GM18861 (cell line): ENCODE measurements around the gene MSANTD3.
A peak's percentile ranks its signal among the peaks of the same experiment; 100 is the strongest.
"Not testable (repeated sequence)": the region's sequence is repeated elsewhere in the genome, so short reads cannot be mapped to it uniquely, and the experiment has no call there.

Experiments
- ATAC-seq: cut with Tn5 transposase; IDR thresholded peaks from one replicate; pipeline ENCODE4 v1.9.1; 2021; ENCODE audit not compliant: unreplicated experiment

The MSANTD3 gene, protein sequence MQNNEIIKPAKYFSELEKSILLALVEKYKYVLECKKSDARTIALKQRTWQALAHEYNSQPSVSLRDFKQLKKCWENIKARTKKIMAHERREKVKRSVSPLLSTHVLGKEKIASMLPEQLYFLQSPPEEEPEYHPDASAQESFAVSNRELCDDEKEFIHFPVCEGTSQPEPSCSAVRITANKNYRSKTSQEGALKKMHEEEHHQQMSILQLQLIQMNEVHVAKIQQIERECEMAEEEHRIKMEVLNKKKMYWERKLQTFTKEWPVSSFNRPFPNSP

DNA sequence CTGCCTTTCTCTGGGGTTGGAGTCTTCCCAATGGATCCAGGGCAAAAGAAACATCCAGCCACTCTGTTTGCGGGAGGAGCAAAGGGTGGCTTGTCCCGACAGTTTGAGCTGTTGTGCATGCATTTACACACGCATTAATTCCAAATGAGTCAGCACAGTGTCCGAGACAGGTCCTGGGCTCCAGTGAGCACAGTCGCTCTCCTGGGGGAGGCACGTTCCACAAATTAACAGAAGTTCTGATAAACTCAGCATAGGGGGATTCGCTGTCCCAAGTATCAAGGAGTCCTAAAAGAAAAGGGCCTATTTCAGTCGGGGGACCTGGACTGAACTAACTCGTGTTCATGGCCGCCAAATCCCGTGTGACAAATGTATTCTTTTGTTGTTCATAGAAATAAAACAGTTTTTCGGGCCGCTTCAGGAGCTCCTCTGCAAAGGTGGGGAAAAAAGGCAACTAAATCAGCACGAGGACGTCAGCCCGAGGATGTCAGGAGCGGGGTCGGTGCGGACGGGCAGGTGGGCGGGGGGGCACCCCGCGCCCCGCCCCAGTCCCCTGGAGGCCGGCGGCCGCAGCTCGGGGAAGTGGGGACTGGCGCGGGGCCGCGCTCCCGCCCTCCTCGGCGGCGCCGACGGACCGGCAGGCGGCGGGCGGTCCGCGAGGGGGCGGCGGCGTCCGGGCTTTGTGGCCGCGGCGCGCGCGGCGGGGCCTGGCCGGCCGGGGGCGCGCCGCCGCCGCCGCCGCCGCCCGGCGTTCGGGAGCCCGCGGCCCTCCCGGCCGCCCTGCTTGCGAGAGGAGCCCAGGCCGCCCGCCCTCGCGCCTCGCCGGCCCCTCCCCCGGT lies at the start of gene MSANTD3:
TSS of gene MSANTD3 (plus strand) at position 614 of the 836 bp plus-strand sequence. CDS start 14,796 bp downstream, outside the sequence.
- ATAC-seq, result peak; percentile 64

DNA sequence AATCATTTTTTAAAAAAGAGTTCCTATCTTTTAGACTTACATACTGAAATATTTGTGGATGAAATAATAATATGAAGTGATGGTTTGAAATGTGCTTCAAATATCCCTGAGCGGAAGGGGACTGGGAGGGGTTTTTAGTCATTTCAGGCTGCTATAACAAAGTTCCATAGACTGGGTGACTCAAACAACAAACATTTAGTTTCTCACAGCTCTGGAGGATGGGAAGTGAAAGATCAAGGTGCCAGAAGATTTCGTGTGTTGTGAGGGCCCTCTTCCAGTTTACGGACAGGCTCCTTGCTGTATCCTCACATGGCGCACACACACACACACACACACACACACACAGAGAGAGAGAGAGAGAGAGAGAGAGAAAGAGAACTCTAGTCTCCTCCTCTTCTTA lies 47.1 kb upstream of the MSANTD3 start:
- no peak for ATAC-seq

DNA sequence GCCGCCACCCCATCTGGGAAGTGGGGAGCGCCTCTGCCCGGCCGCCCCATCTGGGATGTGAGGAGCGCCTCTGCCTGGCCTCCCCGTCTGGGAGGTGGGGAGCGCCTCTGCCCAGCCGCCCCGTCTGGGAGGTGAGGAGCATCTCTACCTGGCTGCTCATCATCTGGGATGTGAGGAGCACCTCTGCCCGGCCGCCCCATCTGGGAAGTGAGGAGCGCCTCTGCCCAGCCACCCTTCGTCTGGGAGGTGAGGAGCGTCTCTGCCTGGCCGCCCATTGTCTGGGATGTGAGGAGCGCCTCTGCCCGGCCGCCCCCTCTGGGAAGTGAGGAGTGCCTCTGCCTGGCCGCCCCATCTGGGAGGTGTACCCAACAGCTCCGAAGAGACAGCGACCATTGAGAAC lies 34.0 kb upstream of the MSANTD3 start:
- ATAC-seq, result not testable (repeated sequence)

DNA sequence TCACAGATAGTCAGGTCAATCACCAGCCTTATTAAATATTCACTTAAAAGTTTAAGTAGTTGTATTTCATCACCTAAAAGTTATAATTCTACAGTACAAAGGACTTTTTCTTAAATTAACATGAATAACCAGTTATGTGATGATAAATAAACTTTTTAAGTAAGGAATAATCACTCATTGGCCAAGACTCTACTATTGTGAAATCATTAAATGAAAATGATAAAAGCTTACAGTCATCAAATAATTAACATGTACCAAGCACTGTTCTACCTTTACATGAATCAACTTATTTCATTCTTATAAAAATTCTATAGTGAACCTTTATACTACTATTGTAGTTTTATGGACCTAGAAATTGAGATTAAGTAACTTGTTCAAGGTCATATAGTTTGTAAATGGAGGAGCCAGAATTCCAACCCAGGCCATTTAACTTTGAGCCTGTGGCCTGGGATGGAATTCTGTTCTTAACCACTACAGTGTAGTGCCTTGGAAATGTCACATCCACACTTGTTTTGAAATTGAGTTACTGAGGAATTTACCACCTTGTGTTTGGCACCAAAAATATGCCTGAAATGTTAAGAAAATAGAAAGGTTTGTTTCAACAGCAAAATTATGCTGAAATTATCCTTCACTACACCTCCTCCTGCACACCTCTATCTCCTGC lies 32.8 kb upstream of the MSANTD3 start:
- no peak for ATAC-seq

DNA sequence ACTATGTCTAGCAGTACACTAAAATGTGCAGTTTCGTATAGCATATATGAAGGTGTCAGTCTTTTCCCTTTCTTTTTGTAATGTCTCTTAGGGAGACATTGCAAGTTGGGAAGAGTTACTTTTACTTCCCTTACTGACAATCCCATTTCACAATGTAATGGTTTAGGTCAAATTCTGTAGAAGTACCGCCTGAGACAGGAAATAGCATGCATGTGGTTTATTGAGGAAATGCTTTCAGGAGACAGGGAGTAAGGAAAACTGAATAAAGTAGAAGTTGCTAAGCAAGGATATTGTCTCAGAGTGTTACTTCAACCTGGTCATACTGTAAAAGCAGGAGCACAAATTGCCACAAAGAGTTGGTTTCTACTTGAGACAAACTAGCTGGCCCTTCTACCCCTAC lies 32.1 kb upstream of the MSANTD3 start:
- no peak for ATAC-seq

DNA sequence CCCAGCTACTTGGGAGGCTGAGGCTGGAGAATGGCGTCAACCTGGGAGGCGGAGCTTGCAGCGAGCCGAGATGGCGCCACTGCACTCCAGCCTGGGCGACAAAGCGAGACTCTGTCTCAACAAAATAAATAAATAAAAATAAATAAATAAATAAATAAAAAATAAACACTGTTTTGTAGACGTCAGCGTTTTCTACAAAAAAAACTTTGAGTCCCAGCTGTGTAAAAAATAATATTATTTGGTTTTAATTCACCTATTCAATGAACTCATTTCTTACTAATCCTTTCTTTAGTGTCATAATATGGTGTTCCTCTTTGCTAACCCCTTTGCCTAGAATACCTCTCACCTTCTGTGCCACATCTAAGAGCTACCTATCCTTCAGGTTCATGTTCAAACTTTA lies 30.2 kb upstream of the MSANTD3 start:
- no peak for ATAC-seq

DNA sequence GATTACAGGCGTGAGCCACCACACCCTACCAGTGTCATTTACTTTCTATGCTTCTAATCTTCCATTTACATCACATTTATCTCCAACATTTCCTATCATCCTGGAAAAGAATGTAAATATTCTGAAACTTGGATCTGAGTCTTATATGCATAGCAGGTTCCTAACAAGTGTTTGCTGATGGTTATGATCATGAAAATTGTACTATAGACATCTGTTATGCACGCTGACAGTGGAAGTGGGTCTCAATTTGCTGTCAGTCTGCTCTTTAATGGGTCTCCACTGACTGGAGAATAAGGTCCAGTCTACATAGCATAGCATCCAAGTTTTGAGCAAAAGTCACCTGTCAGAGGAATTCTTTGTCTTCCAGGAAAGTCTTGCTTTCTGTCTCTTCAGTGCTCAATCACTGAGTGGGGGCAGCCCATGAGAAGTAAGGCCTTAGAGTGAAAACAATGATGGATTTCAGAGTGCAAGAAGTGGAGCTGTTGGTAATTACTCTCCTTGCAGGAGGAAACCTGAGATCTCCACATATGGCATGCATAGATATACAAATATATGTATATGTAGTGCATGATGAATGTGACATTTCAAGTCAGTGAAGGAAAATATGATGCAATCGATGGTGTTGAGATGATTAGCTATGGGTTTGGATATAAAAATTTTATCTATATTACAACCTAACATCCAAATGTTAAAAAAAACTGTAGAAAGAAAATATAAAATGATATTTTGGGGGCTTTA lies 29.2 kb upstream of the MSANTD3 start:
- ATAC-seq, result no peak

DNA sequence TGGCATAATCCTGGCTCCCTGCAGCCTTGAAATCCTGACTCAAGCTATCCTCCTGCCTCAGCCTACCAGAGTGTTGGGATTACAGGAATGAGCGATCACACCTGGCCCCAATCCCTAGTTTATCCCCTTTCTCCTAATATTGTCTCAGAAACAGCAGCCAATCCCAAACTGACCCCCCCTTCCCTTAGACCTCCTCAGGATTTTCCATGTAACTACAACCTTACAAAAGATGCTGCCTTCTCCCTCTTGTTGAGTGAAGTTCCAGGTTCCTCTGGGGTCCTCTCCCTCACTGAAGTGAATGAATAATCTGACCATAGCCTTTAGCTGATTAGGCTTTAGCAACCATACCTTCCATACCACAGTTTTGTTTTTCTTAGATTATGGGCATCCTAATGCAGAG lies 25.9 kb upstream of the MSANTD3 start:
- ATAC-seq, result no peak

DNA sequence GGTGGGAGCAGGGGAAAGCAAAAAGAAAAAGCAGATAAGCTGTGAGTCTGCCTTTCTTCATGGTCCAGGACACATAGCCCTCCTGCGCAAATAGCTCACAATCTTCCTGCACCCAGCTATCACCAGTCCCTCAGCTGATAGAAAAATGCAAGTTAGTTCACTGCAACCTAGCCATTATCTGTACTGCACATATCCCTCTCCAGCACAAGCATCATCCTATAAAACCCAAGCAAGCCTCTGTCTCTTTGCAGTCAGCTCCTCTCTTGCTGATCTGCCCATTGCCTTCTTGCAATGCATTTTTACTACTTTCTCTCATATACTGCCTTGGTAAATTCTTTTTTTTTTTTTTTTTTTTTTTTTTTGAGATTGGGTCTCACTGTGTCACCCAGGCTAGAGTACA lies 20.0 kb upstream of the MSANTD3 start:
- ATAC-seq, result no peak

DNA sequence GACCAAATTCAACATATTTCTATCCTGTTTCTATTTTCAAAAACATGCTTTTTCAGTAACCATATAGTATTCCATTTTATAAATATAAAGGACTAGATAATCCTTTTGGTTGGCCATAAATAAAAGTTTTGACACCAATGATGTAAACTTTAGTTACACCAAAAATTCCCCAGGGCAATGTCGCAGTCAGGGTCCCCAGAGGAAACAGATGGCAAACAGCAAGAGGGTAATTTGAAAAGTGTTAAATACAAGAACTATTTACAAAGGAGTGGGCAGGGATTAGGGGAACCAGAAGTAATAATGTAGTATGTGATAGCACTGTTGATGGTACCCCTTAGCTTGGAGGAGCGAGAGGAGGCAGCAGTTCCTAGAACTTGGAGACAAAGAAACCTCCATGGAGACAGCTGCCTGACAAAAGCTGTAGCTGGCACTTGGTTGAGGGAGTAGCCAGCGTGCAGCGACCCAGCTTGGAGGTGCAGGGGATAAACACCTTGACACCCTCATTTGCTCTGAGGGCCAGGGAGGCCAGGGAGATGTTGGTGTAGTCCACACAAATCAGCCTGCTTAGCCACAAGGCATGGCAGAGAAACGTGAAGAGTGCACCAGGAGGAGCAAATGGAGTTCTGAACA lies 18.3 kb upstream of the MSANTD3 start:
- no peak for ATAC-seq

DNA sequence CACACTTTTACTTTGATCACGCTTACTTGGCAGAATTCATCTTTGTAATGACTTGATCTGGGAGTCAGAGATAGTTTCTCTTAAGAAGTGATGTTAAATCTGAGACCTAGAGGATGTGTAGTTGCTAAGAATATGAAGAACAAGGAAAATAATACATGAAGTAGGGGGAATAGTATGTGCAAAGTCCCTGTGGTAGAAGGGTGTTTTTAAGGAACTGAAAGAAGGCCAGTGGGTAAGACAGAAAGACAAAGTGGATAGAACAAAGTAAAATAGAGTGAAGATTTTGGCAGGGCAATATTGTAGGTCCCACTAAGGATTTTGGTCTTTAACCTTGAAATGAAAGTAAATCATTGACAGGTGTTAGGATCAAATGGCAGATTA lies 17.8 kb upstream of the MSANTD3 start:
- no peak for ATAC-seq

DNA sequence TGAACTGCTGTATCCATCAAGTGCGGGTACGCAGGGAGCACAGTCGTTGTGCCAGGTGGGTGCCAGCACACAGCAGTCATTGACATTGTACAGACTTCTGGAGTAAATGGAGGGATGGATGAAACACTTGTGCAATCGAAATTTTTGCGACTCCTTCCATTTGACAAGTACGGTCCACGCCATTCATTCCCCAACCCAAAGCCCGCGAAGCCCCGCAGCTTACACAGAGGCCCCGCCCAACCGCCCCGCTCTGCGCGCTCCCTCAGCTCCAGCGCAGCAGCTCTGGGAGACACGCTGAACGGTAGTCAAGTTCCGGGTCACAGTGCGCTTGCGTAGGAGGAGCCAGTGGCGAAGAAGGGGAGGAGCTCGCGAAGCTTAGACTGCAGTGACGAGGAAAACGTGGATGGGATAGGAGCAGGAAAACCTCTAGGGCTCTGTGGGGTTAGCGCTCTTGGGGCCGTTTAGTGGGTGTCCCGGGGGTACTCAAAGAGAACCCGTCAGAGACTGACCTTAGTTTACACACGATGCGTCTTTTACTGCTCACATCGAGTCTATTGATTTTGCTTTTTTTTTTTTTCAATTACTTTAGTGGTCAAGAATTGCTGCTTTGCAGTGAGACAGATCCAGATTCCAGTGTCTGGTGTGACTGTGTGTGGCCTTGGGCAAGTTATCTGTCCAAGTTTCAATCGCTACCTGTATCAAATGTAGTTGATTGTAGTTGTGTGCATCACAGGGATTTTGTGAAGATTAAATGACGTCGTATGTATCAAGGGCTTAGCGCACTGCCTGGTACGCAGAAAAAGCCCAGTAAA lies 15.3 kb upstream of the MSANTD3 start:
- peak; percentile 99 for ATAC-seq

DNA sequence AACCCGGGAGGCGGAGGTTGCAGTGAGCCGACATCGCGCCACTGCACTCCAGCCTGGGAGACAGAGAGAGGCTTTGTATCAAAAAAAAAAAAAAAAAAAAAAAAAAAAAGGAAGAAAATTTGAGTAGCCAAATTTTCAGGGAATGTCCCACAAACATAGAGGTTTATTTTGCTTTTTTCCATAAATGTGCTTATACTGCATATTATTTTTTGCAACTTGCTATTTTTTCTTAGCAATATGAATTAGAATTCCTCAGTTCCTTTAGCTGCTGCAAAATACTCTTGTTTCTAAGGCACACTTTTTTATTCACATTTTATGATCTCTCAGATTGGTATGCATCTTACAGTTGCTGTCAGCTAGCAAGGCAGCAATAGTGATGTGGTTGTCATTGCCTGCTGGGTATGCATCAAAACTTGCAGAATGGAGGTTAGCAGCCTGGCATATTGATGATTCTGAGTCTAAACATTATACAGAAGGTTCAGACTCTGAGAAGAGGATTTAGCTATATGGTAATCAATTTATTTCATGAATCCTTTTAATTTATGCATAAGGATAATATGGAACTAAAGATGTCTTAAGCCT lies 13.0 kb upstream of the MSANTD3 start:
- ATAC-seq, result no peak

DNA sequence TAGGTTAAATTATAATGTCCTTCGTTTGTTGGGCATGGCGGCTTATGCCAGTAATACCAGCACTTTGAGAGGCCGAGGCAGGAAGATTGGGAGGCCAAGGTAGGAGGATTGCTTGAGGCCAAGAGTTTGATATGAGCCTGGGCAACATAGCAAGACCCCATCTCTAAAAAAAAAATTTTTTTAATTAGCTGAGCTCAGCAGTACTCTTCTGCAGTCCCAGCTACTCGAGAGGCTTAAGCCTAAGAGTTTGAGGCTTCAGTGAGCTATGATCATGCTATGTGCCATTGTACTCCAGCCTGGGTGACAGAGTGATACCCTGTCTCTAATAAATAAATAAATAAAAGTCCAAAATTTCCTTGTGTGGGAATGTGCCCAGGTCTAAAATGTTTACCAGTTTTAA lies 9.1 kb upstream of the MSANTD3 start:
- no peak for ATAC-seq

DNA sequence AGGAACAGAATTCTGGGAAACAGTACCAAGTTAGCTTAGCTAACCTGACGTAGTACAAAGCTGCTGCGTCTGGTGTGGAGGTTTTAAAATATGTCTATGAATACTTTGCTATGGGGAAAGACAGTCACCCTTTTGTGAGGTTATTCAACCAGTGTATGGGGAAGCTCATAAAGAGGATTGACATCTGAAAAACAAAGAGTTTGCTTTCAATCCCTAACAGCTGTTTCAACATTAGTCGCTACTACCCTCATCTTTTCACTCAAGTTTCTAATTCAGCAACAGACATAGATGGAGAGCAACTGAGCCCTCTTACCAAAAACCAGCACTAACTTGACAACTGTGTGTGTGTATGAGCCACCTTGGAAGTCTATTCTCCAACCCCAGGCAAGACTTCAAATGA lies 7.8 kb upstream of the MSANTD3 start:
- no peak for ATAC-seq

DNA sequence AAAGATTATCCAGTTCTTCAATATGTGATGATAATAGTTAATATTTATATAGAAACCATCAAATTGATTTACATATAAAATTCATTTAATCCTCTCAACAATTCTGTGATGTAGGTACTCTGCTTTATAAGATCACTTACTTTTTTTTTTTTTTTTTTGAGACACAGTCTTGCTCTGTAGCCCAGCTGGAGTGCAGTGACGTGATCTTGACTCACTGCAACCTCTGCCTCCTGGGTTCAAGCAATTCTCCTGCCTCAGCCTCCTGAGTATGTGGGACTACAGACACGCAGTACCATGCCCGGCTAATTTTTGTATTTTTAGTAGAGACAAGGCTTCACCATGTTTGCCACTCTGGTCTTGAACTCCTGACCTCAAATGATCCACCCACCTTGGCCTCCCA lies 5.8 kb upstream of the MSANTD3 start:
- ATAC-seq, result not testable (repeated sequence)

DNA sequence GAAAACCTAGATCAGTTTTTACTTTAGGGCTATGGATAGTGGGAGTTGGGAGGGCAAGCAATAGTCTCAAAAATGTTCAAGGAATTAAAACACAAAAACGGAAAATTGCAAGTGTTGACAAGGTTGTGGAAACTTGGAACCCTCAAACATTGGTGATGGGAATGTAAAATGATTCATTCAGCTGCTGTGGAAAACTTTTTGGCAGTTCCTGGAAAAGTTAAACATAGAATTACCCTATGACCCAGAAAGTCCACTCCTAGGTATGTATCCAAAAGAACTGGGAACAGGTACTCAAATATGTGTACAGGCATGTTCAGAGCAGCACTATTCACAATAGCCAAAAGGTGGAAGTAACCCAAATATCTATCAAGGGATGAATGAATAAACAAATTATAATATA lies 1.2 kb upstream of the MSANTD3 start:
- no peak for ATAC-seq

DNA sequence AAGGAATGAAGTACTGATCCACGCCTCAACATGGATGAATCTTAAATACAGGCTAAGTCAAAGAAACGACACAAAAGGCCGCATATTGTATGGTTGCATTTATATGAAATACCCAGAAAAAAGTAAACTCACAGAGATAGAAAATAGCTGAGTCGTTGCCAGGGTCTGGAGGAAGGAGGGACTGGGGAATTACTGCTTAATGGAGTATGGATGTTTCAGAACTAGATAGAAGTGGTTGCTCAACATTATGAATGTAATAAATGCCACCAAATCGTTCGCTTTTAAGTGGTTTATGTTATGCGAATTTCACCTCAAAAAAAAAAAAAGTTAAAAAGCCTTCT lies 784 bp upstream of the MSANTD3 start:
- ATAC-seq, result no peak

DNA sequence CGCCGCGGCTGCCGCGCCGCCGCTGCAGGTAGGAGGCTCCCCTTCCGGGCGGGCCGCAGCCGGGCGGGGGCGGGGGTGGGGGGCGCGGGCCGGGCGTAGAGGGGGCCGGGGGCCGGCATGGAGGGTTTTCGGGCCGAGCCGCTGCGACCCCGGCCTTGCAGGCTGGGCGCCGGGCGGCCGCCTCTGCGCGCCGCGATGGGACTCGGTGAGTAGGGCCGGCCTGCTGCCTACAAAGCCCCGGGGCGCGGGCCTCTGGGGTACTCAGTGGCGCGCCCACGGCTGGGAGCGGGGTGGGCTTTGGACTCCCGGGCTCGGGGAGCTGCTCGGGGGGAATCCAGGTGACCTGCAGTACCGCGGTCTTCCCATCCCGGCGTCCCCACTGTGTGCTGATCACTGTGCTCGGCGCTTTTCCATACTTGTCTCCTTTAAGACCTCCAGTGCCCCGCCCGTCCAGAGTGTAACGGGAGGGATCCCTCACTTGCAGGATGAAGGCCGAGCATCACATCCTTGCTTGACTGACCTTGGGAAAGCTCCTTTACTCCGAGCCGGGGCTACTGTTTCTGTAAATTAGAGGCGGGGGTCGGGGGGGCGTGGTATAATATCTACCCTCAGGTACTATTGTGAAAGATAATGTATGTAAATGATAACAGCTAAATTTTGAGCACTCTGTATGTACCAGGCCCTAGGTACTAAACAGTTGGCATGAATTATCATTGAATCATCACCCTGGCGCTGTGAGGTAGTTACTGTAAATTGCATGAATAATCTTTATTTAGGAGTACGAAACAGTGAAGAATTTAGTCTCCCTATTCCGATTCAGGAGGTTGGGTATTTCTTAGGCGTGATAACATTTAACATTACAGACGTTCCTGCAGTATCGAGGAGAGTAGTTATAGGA lies 672 bp downstream of the MSANTD3 start:
- ATAC-seq, result peak; percentile 33
